GM23338 (cell line): ENCODE results near the gene ZNF264. TPM values are rescaled to one million over a fixed set of nuclear protein-coding genes. Genes with fewer than 3 reads are reported as not detected.
"Not testable (repeated sequence)": the region's sequence is repeated elsewhere in the genome, so short reads cannot be mapped to it uniquely, and the experiment has no call there.

Experiments used
- ATAC-seq: fragments of 200-7000 bp; cut with Tn5 transposase; 3 replicates; pipeline ENCODE4 v1.9.1; 2020
- DNase-seq: peaks from one replicate; pipeline ENCODE4 v3.0.0-alpha.2; 2015; ENCODE audit warnings: low spot score
- H2AFZ ChIP-seq: fragments of 200-600 bp; sonication (generic); 2 replicates; pipeline ENCODE4 v1.8.0; 2016; ENCODE audit warnings: antibody characterized with exemption, mild to moderate bottlenecking, moderate library complexity
- H3F3A ChIP-seq: fragments of 200-600 bp; sonication (generic); replicated peaks from 2 replicates; pipeline ENCODE4 v1.8.0; 2017; ENCODE audit warnings: antibody characterized with exemption, mixed run types, low read depth
- H3K27ac ChIP-seq: fragments of 200-600 bp; sonication (generic); 2 replicates; pipeline ENCODE4 v1.6.1; 2016; ENCODE audit warnings: low read depth
- H3K27me3 ChIP-seq: fragments of 200-600 bp; sonication (generic); 2 replicates; pipeline ENCODE4 v1.8.0; 2016; ENCODE audit warnings: mild to moderate bottlenecking, mixed run types, moderate library complexity; ENCODE audit not compliant: insufficient read depth
- H3K36me3 ChIP-seq: fragments of 200-600 bp; sonication (generic); 2 replicates; pipeline ENCODE4 v1.8.0; 2016; ENCODE audit warnings: mild to moderate bottlenecking; ENCODE audit not compliant: insufficient read depth
- H3K4me1 ChIP-seq: fragments of 200-600 bp; sonication (generic); 2 replicates; pipeline ENCODE4 v1.8.0; 2016; ENCODE audit warnings: mild to moderate bottlenecking, moderate library complexity; ENCODE audit not compliant: insufficient read depth
- H3K4me2 ChIP-seq: fragments of 200-600 bp; sonication (generic); 2 replicates; pipeline ENCODE4 v1.7.1; 2017; ENCODE audit warnings: mixed run types
- H3K4me3 ChIP-seq: fragments of 200-600 bp; sonication (generic); 2 replicates; pipeline ENCODE4 v1.6.1; 2016; ENCODE audit warnings: mixed run types
- H3K79me2 ChIP-seq: fragments of 200-600 bp; sonication (generic); replicated peaks from 2 replicates; pipeline ENCODE4 v1.8.0; 2017; ENCODE audit warnings: mild to moderate bottlenecking; ENCODE audit not compliant: insufficient read depth
- H3K9me2 ChIP-seq: fragments of 200-600 bp; sonication (generic); 2 replicates; pipeline ENCODE4 v1.8.0; 2017; ENCODE audit not compliant: insufficient read depth
- H4K20me1 ChIP-seq: fragments of 200-600 bp; sonication (generic); replicated peaks from 2 replicates; pipeline ENCODE4 v1.8.0; 2017; ENCODE audit warnings: mild to moderate bottlenecking; ENCODE audit not compliant: insufficient read depth
- H3K27ac Mint-ChIP-seq: 2 replicates; pipeline ENCODE4 v1.8.0; 2020; ENCODE audit warnings: inconsistent platforms, mild to moderate bottlenecking, moderate library complexity, mixed read lengths
- H3K27me3 Mint-ChIP-seq: 3 replicates; pipeline ENCODE4 v1.8.0; 2022; ENCODE audit warnings: low read depth, mild to moderate bottlenecking, moderate library complexity, mixed read lengths, inconsistent platforms; ENCODE audit not compliant: insufficient read depth, poor library complexity
- H3K36me3 Mint-ChIP-seq: 3 replicates; pipeline ENCODE4 v1.8.0; 2021; ENCODE audit warnings: low read depth, mild to moderate bottlenecking, inconsistent platforms, moderate library complexity, mixed read lengths
- H3K4me1 Mint-ChIP-seq: 3 replicates; pipeline ENCODE4 v1.8.0; 2020; ENCODE audit warnings: mild to moderate bottlenecking, inconsistent platforms, mixed read lengths
- H3K4me3 Mint-ChIP-seq: 3 replicates; pipeline ENCODE4 v1.8.0; 2021; ENCODE audit warnings: moderate library complexity, mild to moderate bottlenecking, inconsistent platforms, mixed read lengths
- H3K9me3 Mint-ChIP-seq: 3 replicates; pipeline ENCODE4 v1.8.0; 2020; ENCODE audit warnings: moderate library complexity, mild to moderate bottlenecking, inconsistent platforms, mixed read lengths
- CREB1 ChIP-seq: fragments of 250-450 bp; sonication (Bioruptor Pico); IDR thresholded peaks from 2 replicates; pipeline ENCODE4 v1.5.0; 2020; ENCODE audit warnings: low read depth, mild to moderate bottlenecking, moderate library complexity
- EZH2phosphoT487 ChIP-seq: fragments of 200-600 bp; sonication (generic); IDR thresholded peaks from one replicate; pipeline ENCODE4 v1.8.1; 2018; ENCODE audit warnings: antibody characterized with exemption; ENCODE audit not compliant: unreplicated experiment
- JUNB ChIP-seq: IDR thresholded peaks from one replicate; pipeline ENCODE4 v1.6.1; 2016; ENCODE audit warnings: antibody characterized with exemption; ENCODE audit not compliant: unreplicated experiment
- POLR2AphosphoS5 ChIP-seq: IDR thresholded peaks from 2 replicates; pipeline ENCODE4 v1.6.1; 2016; ENCODE audit warnings: antibody characterized with exemption, low read depth
- STAT1 ChIP-seq: IDR thresholded peaks from one replicate; pipeline ENCODE4 v1.6.1; 2016; ENCODE audit warnings: antibody characterized with exemption; ENCODE audit not compliant: unreplicated experiment
- ZNF114 ChIP-seq: fragments of 250-450 bp; sonication (Bioruptor Pico); IDR thresholded peaks from 2 replicates; pipeline ENCODE4 v1.5.0; 2020; ENCODE audit warnings: mild to moderate bottlenecking, moderate library complexity
- ZNF331 ChIP-seq: fragments of 250-450 bp; sonication (Bioruptor Pico); IDR thresholded peaks from 2 replicates; pipeline ENCODE4 v1.5.0; 2020; ENCODE audit warnings: low read depth, mild to moderate bottlenecking, moderate library complexity
- polyA plus RNA-seq: library from polyadenylated mRNA; unstranded; fragments of >200 nt; fragmentation: Nextera tagmentation; extraction: Ambion mirVana; gene quantifications from 2 replicates; pipeline ENCODE4 v1.2.1, GENCODE V29; 2016
- total RNA-seq: library from RNA; depleted of rRNA; stranded (reverse); fragments of >200 nt; shearing (Covaris generic); gene quantifications from 2 replicates; pipeline ENCODE4 v1.2.3, GENCODE V29; 2014
- TF ChIP-seq, protein P1 (sequence below), 2 experiments: fragments of 200-600 bp in 1 of 2; sonication (generic) in 1 of 2; conservative IDR thresholded peaks; 2 replicates each; pipeline versions ENCODE4 v1.5.1 to v1.6.1; 2016 to 2017; ENCODE audit warnings: antibody characterized with exemption in 2 of 2, low read depth in 2 of 2, mild to moderate bottlenecking in 2 of 2, moderate library complexity in 1 of 2
- TF ChIP-seq, protein P2 (sequence below): IDR thresholded peaks from one replicate; pipeline ENCODE4 v1.6.1; 2018; ENCODE audit warnings: antibody characterized with exemption; ENCODE audit not compliant: unreplicated experiment
- TF ChIP-seq, protein P3 (sequence below): fragments of 250-450 bp; sonication (Bioruptor Pico); IDR thresholded peaks from 2 replicates; pipeline ENCODE4 v1.5.0; 2020; ENCODE audit warnings: mild to moderate bottlenecking, moderate library complexity

Gene ZNF264
- total and polyA plus RNA-seq, 2 experiments from 2014 or later, result 4.0 to 25.9 TPM

DNA sequence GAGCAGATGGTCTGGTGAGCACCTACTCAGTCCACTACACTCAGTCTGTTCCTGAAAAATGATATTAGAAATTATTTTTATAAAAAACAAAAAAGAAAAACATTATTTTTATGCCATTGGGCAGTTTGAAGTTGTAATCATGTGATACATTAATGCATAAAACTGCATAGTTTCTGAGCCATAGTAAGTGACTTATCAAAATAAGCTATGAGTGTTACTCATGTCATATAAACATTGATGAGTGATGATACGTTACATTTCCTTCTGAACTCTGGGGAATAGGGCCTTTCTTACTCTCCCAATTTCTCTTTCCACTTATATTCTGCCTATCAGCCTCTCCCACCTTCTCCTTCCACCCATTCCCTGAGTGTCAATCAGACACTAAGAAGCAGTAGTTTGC is 58.0 kb downstream of the ZNF264 start:
- no peaks in the 10 kb centered on the region for H3K9me2 ChIP-seq
- no peaks in the 10 kb centered on the region; the same call in 2 of the 3 replicates for H3K9me3 Mint-ChIP-seq
- H3K4me1 ChIP-seq, result no peaks in the 10 kb centered on the region
- TF ChIP-seq ZNF114 (CRISPR knock-in tag) (no peak), JUNB (no peak), CREB1 (no peak), STAT1 (no peak), EZH2phosphoT487 (no peak), POLR2AphosphoS5 (no peak), ZNF331 (no peak)
- TF ChIP-seq, protein P1, sequence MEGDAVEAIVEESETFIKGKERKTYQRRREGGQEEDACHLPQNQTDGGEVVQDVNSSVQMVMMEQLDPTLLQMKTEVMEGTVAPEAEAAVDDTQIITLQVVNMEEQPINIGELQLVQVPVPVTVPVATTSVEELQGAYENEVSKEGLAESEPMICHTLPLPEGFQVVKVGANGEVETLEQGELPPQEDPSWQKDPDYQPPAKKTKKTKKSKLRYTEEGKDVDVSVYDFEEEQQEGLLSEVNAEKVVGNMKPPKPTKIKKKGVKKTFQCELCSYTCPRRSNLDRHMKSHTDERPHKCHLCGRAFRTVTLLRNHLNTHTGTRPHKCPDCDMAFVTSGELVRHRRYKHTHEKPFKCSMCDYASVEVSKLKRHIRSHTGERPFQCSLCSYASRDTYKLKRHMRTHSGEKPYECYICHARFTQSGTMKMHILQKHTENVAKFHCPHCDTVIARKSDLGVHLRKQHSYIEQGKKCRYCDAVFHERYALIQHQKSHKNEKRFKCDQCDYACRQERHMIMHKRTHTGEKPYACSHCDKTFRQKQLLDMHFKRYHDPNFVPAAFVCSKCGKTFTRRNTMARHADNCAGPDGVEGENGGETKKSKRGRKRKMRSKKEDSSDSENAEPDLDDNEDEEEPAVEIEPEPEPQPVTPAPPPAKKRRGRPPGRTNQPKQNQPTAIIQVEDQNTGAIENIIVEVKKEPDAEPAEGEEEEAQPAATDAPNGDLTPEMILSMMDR (conservative IDR thresholded peaks at IDR 0.05; ENCODE audit: low read depth in 2 of 2), result no peak
- TF ChIP-seq, protein P2, sequence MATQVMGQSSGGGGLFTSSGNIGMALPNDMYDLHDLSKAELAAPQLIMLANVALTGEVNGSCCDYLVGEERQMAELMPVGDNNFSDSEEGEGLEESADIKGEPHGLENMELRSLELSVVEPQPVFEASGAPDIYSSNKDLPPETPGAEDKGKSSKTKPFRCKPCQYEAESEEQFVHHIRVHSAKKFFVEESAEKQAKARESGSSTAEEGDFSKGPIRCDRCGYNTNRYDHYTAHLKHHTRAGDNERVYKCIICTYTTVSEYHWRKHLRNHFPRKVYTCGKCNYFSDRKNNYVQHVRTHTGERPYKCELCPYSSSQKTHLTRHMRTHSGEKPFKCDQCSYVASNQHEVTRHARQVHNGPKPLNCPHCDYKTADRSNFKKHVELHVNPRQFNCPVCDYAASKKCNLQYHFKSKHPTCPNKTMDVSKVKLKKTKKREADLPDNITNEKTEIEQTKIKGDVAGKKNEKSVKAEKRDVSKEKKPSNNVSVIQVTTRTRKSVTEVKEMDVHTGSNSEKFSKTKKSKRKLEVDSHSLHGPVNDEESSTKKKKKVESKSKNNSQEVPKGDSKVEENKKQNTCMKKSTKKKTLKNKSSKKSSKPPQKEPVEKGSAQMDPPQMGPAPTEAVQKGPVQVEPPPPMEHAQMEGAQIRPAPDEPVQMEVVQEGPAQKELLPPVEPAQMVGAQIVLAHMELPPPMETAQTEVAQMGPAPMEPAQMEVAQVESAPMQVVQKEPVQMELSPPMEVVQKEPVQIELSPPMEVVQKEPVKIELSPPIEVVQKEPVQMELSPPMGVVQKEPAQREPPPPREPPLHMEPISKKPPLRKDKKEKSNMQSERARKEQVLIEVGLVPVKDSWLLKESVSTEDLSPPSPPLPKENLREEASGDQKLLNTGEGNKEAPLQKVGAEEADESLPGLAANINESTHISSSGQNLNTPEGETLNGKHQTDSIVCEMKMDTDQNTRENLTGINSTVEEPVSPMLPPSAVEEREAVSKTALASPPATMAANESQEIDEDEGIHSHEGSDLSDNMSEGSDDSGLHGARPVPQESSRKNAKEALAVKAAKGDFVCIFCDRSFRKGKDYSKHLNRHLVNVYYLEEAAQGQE, result no peak
- TF ChIP-seq, protein P3, sequence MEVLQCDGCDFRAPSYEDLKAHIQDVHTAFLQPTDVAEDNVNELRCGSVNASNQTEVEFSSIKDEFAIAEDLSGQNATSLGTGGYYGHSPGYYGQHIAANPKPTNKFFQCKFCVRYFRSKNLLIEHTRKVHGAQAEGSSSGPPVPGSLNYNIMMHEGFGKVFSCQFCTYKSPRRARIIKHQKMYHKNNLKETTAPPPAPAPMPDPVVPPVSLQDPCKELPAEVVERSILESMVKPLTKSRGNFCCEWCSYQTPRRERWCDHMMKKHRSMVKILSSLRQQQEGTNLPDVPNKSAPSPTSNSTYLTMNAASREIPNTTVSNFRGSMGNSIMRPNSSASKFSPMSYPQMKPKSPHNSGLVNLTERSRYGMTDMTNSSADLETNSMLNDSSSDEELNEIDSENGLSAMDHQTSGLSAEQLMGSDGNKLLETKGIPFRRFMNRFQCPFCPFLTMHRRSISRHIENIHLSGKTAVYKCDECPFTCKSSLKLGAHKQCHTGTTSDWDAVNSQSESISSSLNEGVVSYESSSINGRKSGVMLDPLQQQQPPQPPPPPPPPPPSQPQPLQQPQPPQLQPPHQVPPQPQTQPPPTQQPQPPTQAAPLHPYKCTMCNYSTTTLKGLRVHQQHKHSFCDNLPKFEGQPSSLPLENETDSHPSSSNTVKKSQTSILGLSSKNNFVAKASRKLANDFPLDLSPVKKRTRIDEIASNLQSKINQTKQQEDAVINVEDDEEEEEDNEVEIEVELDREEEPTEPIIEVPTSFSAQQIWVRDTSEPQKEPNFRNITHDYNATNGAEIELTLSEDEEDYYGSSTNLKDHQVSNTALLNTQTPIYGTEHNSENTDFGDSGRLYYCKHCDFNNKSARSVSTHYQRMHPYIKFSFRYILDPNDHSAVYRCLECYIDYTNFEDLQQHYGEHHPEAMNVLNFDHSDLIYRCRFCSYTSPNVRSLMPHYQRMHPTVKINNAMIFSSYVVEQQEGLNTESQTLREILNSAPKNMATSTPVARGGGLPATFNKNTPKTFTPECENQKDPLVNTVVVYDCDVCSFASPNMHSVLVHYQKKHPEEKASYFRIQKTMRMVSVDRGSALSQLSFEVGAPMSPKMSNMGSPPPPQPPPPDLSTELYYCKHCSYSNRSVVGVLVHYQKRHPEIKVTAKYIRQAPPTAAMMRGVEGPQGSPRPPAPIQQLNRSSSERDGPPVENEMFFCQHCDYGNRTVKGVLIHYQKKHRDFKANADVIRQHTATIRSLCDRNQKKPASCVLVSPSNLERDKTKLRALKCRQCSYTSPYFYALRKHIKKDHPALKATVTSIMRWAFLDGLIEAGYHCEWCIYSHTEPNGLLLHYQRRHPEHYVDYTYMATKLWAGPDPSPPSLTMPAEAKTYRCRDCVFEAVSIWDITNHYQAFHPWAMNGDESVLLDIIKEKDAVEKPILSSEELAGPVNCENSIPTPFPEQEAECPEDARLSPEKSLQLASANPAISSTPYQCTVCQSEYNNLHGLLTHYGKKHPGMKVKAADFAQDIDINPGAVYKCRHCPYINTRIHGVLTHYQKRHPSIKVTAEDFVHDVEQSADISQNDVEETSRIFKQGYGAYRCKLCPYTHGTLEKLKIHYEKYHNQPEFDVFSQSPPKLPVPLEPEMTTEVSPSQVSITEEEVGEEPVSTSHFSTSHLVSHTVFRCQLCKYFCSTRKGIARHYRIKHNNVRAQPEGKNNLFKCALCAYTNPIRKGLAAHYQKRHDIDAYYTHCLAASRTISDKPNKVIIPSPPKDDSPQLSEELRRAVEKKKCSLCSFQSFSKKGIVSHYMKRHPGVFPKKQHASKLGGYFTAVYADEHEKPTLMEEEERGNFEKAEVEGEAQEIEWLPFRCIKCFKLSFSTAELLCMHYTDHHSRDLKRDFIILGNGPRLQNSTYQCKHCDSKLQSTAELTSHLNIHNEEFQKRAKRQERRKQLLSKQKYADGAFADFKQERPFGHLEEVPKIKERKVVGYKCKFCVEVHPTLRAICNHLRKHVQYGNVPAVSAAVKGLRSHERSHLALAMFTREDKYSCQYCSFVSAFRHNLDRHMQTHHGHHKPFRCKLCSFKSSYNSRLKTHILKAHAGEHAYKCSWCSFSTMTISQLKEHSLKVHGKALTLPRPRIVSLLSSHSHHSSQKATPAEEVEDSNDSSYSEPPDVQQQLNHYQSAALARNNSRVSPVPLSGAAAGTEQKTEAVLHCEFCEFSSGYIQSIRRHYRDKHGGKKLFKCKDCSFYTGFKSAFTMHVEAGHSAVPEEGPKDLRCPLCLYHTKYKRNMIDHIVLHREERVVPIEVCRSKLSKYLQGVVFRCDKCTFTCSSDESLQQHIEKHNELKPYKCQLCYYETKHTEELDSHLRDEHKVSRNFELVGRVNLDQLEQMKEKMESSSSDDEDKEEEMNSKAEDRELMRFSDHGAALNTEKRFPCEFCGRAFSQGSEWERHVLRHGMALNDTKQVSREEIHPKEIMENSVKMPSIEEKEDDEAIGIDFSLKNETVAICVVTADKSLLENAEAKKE, result no peak
- H3K36me3 Mint-ChIP-seq, result peaks cover 42% of the 10 kb centered on the region
- H3K27me3 Mint-ChIP-seq, result peaks cover 3% of the 10 kb centered on the region
- no peak overlapping the region for H3K4me3 ChIP-seq
- no peak overlapping the region for H3K27ac Mint-ChIP-seq
- no peaks in the 10 kb centered on the region for H3F3A ChIP-seq
- no peak for ATAC-seq
- peaks cover 13% of the 10 kb centered on the region for H3K36me3 ChIP-seq
- 0 out of 2 replicates have a peak, but pooled peaks cover 3% of the 10 kb centered on the region for H3K79me2 ChIP-seq
- no peaks in the 10 kb centered on the region for H3K27me3 ChIP-seq
- H4K20me1 ChIP-seq, result peaks cover 3% of the 10 kb centered on the region; the same call in 1 of the 2 replicates
- no peak overlapping the region for H3K4me3 Mint-ChIP-seq
- no peaks in the 10 kb centered on the region for H3K4me1 Mint-ChIP-seq
- no peak overlapping the region for H3K4me2 ChIP-seq
- no peak for DNase-seq
- no peak overlapping the region for H2AFZ ChIP-seq
- no peak overlapping the region for H3K27ac ChIP-seq

DNA sequence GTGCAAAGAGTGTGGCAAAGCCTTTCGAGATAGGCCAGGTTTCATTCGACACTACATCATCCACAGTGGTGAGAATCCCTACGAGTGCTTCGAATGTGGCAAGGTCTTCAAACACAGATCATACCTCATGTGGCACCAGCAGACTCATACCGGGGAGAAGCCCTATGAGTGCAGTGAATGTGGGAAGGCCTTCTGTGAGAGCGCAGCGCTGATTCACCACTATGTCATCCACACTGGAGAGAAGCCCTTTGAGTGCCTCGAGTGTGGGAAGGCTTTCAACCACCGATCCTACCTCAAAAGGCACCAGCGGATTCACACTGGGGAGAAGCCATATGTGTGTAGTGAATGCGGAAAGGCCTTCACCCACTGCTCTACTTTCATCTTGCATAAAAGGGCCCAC is 62.5 kb downstream of the ZNF264 start:
- H3K27me3 ChIP-seq, H3K27ac ChIP-seq, H3K4me2 ChIP-seq, H3K79me2 ChIP-seq, H3F3A ChIP-seq, H3K4me1 Mint-ChIP-seq, H3K4me1 ChIP-seq, H3K27ac Mint-ChIP-seq, H4K20me1 ChIP-seq, ATAC-seq, H3K9me3 Mint-ChIP-seq, H3K27me3 Mint-ChIP-seq, DNase-seq, H3K9me2 ChIP-seq, H3K4me3 ChIP-seq, H2AFZ ChIP-seq, H3K4me3 Mint-ChIP-seq: not testable (repeated sequence)
- H3K36me3 Mint-ChIP-seq, result peaks cover 26% of the 10 kb centered on the region
- peaks cover 18% of the 10 kb centered on the region for H3K36me3 ChIP-seq
